ENCODE data around the gene KRTAP19-8.

DNA sequence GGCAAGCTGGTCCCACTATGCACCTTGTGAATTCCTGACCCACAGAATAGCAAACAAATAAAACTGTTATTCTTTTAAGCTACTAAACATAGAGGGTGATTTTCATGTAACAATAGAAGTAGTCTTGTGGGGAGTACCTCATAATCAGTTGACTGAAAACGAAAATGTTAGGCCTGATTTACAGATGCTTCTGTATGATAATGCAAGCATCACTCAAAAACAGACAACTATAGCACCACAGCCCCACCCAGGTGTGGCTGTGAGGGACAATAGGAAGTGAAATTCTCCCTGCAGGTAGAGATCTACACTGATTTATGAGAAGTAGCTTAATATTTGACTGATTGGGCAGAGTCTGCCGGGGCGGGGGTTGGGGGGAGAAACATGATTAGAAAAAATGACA is 26.5 kb upstream of the KRTAP19-8 start:
- TF ChIP-seq, protein P1, sequence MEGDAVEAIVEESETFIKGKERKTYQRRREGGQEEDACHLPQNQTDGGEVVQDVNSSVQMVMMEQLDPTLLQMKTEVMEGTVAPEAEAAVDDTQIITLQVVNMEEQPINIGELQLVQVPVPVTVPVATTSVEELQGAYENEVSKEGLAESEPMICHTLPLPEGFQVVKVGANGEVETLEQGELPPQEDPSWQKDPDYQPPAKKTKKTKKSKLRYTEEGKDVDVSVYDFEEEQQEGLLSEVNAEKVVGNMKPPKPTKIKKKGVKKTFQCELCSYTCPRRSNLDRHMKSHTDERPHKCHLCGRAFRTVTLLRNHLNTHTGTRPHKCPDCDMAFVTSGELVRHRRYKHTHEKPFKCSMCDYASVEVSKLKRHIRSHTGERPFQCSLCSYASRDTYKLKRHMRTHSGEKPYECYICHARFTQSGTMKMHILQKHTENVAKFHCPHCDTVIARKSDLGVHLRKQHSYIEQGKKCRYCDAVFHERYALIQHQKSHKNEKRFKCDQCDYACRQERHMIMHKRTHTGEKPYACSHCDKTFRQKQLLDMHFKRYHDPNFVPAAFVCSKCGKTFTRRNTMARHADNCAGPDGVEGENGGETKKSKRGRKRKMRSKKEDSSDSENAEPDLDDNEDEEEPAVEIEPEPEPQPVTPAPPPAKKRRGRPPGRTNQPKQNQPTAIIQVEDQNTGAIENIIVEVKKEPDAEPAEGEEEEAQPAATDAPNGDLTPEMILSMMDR (IDR thresholded peaks at IDR 0.05) = no peak
- TF ChIP-seq POLR2A (IDR thresholded peaks at IDR 0.05) = no peak

Data from heart left ventricle (tissue), 13 donors.